GM19328 (cell line): Measurements from ENCODE around the gene HOATZ.

ENCODE experiments used
- ATAC-seq: cut with Tn5 transposase; IDR thresholded peaks from one replicate; pipeline ENCODE4 v1.9.1; 2021; ENCODE audit warnings: mild to moderate bottlenecking, moderate library complexity; ENCODE audit not compliant: unreplicated experiment

HOATZ gene

DNA sequence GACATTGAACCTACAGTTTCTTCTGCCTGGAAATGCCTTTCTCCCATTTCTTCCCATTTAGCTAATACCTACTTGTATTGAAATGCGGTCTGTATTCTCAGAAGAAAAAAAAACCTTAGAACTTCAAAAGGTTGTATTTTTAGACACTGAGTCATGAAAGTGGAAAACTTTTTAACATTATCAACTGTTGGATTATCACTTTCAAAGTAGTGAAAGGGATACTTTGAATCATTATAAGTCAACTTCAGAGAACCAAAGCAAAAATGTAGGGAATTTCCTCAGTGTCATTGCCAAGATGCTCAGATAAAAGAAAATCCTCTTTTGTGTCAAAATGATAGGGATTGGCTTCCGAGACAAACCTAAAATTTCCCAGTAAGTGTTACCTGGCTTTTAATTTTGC lies 6.6 kb downstream of the HOATZ start:
- ATAC-seq, result no peak

DNA sequence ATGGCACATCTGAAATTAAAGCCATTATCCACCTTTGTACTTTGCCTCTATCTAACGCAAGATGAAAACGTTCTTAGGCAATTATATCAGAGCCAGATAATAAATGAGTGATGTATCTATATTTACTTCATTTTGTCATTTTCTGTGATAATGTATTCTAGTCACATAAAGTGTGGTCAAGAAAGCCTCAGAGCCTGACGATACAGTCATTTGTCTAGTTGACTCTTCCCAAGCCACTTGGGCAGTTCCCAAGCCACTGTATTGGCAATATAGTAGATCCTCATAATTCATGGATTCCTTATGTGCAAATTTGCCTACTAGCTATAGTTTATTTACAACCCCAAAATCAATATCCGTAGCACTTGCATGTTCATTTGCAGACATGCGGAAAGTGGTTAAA lies 7.8 kb downstream of the HOATZ start:
- ATAC-seq, result no peak

DNA sequence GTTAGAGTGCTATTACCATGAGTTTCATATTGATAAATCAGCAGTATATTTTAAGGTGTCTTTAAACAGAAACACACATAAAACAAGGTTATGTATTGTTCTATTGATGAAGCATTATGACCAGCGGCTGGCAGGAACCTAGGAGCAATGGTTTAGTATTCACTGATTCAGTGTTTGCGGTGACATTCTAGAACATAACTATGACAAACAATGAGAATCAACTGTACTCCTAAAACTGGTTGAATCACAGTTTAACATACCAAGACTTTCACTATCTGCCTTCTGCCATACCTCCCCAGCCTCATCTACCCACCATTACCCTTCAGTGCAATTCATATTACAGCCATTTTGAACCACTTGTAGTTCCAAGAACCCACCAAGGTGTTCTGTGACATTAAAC lies 8.8 kb downstream of the HOATZ start:
- ATAC-seq, result no peak

DNA sequence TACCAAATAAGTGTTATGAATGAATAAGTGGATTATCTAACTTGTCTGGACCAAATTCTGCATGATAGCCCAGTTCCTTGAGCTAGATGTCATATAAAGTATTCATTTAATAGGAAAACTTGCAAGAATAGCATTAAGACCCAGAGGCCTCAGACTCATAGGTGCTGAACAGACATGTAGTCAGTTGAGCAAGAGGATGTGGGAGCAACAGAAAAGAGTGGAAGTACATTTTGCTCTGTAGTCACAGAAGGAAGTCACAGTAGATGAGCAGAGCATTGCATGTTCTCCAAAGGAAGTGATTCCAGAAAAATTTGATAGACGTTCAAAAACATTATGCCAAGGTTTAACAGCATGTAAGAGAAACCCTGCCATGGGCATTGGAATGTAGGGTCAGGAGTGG lies 9.5 kb downstream of the HOATZ start:
- no peak for ATAC-seq

DNA sequence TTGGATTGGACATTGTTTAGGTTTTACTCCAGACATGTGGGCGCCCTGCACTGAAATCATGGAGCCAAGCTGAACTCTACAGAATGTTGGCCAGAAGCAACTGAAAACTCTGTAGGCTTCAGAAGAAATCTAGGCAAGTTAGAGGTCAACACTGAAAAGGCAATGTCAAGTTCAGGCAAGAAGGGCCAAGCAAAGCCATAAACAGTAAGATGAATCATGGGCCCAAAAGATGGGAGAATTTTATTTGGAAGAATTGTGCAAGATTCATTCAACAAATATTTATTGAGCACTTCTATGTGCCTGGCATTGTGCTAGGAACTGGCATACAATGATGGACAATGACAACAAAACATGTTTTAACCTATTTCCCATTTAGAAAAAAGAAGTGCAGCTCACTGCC lies 10.9 kb downstream of the HOATZ start:
- ATAC-seq, result no peak

DNA sequence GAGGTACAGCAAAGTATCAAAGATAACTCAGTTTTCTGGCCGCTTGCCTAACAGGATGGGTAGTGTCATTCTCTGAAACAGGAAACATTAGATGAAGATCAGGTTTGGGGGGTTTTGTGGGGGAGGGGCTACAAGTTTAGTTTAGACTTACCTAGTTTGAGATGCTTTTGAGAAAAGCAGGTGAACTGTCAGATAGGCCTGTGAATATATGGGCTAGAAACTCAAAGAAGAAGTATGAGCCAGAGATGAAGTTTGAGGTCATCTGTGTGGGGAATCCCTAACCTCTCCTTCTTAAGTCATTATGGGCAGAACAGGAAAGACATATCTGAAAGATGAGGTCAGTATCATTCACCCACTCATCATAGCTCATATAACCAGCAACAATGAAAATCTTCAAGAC lies 11.9 kb downstream of the HOATZ start:
- no peak for ATAC-seq

DNA sequence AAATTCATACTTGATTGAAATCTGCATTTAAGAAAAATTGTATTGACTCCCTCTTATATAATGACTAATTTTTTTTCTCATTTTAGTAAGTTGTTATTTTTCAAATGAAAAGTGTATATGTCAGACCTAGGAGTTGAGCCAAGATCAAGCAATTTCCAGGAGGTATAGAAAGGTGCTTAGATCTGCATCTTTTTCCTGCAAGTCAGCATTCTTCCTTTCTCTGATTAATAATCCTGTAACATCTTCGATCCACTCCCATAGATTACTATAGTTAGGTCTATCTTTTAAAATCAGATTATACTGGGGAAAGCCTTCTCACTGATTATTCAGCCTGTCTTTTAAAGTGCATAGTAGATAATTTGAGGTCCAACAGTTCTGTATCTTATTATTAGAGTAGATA lies 12.7 kb downstream of the HOATZ start:
- ATAC-seq, result no peak

DNA sequence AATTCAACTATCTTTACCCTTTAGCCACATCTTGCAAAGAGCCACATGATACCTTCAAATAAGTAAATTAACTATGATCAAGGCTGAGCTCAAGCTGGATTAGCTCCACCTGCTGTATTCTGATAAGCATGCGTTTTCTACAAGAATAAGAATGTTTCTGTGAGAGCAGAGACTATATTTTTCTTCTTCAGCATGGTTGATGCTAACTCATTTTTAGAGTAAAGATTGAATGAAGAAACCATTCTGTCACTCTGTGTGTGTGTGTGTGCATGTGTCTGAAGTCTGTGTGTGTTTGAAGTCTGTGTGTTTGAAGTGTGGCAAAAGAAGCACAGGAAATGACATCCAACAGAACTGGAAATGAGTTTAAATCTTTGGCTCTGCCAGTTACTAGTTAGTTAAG lies 14.0 kb downstream of the HOATZ start:
- no peak for ATAC-seq

DNA sequence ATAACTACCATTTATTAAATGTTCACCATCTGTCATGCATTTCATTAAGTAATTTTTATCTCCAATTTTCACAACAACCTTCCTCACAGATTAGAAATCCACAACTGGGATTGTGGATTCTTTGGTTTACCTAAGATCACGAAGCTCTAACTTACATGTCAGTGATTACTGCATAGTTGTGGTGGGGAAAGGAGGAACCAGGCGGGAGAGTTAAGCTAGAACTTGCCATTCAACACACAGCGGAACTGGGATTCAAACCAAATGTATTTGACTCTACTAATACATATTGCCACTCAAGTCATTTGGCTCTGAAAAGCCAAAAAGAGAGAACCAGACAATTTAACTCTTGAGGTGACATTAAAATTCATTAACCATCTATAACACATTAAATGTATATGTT lies 15.5 kb downstream of the HOATZ start:
- ATAC-seq, result no peak

DNA sequence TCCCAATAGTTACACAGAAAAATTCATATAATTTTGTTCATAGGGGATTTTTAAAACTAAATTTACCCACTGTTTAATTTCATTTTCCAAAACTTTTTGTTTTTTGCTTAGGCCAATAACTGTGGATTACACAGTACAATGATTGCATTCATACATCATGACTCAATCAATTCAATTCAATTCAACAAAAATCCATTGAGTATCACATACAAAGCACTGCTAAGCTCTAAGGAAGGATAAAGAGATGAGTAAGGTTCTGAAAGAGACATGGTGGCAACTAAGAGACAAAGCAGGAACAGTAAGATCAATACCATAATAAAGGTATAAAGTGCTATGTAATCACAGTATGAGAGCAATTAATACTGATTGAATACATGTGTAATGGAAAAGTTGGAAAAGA lies 16.6 kb downstream of the HOATZ start:
- no peak for ATAC-seq

DNA sequence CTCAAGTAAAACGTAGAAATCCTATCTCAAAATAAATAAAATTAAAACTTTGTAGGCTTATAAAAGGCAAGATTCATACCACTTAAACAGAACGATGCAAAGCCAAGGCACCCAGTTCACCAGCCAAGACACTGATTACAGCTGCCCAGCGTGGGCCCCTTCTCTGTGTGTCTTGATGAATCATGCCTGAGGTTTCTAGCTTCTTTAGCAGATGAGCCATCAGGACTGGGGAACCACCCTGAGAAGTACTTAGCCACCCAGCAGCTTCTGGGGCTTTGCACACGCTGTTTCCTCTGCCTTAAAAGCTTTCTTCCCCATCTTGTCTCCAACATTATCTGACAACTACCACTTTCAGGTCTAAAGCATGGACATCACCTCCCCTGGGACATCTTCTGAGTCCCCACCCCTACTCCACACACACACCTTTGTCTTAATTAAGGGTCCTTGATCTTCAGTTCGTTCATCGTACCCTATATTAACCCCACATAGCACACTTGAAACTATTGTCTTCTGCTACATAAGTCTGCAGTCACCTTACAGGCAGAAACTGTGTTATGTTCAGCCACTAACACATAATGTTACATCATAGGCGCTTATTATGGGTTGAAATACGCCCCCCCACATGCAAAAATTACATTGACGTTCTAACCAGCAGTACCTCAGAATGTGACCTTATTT lies 17.2 kb downstream of the HOATZ start:
- ATAC-seq, result no peak

DNA sequence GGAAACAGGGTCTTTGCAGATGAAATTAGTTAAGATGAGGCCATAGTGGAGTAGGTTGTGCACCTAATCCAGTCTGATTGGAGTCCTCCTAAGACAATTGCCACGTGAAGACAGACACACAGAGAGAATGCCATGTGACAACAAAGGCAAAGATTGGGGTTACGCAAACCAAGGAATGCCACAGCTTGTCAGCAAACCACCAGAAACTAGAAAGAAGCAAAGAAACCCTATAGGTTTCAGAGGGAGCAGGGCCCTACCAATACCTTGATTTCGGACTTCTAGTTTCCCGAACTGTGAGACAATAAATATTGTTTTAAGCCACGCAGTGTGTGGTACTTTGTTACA lies 17.8 kb downstream of the HOATZ start:
- no peak for ATAC-seq

DNA sequence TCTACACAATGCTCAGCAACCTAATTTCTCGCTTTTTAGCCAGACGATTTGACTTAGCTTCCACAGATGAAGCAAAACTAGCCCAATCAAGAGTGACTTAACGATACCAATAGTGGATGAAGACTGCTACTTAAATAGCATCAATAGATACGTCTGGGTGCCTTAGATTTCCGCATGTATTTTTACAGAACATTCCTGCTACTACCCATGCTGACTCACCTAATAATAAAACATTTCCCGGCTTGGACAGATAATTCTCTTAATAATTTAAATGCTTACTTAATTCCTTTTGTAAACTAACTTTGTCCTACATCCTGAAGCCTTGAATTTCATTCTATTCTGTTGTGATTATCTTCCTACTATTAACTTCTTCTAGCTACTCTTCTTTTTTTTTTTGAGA lies 20.7 kb downstream of the HOATZ start:
- ATAC-seq, result no peak

DNA sequence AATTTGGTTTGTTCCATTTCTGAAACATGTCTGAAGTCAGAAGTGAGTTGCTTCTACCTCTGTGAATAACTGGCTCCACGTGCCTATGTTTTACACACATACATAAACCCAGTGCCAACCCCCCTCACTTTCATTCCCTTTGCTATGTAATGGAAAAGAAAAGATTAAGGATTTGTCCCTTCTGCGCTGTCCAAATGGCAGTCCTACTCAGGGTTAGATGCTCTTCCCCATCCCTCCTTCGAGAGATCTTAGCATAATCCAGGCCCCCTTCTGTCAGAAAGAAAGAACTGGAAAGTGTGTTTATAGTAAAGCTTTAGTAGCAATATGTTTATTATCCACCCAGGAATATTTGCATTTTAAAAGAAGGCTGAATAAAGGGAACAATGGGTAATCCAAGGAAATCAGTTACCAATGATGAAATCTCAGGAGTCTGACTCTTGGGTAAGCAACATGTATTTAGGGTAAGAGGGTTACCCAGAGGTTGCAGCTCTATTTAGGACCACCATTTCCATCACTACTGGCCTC lies 22.8 kb downstream of the HOATZ start:
- ATAC-seq, result no peak

DNA sequence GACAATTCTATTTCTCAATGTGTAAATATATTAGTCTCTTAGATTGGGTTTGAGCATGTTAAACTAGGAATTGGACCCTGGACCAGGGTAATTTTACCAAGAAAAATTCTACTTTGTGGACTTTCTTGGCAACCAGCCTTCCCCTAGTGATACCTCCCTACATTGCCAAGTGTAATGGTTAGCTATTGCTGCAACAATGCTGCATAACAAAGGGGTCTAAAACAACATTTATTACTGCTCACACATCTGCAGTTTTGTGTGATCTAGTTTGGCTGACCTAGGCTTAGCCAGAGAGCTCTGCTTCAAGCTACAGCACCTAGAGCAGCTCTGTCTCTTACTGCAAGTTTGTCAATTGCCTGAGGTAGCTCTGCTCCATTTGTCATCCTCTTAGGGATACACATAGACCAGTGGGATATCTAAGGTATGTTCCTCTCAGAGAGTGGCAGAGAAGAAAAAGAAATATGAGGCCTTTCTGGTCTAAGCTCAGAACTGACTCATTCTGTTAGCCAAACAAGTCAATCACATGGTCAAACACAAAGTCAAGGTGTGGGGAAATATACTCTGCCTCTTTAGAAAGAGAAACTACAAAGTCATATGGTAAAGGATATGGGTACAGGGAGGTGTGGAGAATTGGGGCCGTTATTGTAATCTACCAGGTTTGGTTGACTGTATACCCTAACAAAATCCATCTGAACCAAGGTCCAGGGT lies 24.0 kb downstream of the HOATZ start:
- no peak for ATAC-seq

DNA sequence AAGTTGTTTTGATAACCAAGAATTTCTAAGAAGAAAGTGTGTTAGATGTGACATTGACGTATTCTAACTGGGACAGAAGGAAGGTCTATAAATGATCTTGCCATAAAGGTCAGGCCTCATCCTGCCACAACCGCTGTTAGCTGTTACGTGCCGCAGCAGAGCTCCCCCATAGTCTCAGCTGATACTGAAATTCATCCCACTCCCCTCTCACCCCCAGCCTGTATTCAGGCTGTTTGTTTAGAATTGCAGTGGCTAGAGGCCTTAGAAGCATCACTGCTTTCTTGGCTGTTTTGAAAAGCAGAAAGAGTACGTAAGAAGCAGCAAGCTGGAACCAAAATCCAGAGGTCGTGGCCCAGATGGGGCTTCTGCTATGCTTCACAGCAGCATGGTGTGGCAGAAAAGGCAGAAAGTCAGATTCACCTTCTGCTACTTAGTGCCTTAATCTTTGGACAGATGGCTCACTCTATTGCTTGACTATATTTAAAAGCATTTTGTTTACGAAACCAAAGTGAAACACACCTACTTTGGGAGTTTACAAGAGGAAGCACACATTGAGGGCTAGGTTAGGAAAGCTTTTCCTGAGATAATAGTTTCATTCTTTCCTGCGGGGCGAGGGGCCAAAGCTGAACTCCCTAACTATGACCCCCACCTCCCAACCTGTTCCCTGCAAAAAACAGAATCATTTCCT lies 25.0 kb downstream of the HOATZ start:
- no peak for ATAC-seq

DNA sequence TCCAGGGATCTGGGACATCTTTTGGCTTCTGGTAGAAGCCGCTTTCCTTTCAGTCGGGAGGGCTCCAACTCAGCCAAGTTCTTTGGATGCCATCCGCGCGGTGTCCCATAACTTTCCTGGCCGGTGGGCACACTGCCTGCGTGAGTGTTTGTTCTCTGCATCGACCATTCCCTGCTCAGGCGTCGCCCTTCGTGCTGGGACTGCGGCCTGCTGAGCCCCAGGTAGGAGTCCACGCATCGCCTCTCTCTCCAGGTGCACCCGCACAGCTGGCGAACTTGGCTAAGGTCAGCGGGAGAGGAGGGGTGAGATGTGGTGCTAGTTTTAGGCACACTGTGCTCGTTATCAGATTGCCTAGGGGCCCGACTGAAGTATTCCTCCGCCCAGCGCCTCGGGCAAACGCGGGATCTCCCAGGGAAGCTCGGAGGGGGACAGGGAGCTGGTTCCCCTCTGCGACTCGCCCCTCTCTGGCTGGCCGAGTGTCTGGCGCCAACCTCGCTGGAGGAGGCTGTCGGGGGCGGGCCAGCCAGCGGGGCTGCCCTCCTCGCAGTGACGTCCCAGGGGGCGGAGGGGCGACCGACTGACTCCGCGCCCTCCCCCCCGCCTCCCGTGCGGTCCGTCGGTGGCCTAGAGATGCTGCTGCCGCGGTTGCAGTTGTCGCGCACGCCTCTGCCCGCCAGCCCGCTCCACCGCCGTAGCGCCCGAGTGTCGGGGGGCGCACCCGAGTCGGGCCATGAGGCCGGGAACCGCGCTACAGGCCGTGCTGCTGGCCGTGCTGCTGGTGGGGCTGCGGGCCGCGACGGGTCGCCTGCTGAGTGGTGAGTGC lies 25.7 kb downstream of the HOATZ start, which contains the start of gene LAYN:
LAYN (plus strand) TSS at position 607 of the 823 bp plus-strand sequence; CDS start at position 731, 124 bp downstream.
- ATAC-seq, result no peak

DNA sequence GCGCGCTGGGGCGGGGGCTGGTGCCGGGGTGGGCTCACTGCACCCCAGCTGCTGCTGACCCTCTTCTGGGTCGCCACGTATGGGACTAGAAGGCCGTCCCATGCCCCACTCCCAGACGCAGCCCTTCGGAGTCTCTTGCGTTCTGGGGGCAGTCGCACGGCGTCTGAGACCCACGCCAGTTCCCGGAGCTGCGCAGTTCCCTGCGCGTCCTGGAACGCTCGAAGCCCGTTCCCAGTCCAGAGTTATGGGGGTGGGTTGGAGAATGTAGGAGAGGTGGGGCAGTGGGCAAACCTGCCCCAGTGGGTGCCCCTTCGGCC lies 26.3 kb downstream of the HOATZ start:
- no peak for ATAC-seq

DNA sequence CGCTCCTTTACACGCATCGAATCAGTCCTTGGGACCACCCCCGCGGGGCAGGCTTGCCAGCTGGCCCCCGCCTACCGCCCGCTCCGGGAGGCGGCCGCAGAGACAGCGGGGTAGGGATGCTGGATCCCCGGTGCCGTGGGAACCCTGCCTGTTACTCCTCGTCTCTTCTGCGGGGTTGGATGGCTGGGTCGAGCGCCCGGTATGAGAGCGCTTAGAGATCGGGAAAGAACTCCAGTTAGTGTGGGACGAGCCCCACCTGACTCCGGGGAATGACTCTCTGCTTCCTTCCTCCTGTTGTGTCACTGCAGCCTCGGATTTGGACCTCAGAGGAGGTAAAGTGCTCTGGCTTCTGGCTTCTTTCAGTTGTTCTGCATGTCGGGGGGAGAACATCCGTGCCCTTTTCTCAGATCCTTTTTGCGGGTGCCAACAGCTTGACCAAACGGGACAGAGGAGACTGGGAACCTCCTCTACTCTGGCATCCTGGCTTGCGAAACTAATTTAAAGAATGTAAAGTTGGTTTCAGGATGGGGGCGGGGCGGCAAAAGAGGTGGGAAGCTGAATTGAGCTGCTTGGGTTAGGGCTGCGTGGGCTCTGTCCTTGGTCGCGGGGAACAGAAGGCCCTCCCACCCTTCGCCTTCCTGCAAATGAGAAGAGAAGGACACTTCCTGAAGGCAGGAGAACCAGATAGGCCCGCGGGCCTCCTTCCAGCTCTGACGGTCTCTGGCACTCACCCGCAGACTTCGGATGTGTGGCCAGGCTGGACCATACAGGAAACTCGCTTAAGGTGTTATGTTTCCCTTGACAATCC lies 26.9 kb downstream of the HOATZ start:
- ATAC-seq, result no peak

DNA sequence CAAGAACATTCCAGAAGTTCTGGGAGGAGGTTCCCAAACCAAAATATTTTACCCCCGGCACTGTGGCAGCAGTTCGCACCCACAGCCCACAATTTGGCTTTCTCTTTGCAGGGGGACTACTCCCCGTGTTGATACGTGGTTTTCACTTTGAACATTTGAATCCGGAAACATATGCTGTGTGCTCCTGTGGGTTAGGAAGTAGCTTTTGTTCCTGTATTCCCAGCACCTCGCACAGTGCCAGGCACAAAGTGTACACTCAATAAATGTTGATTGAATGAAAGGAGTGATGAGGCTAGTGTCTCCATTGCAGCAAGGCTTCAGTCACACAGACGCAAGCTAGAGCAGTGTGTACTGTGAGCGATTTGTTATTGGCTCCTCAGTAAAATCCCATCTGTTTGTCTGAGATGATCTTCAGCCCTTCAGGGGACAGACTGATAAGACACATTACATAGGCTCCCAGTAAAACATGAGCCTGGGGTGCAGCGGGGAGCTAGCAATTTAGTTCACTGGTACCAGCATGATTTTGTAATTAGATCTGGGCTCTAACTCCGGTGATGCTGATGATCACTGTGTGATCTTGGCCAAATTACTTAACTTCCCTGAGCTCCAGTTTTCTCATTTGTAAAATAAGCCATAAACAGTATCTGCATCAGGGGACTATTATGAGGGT lies 28.2 kb downstream of the HOATZ start:
- ATAC-seq, result no peak
